Amniotic stem cell (primary cell): ENCODE data around the gene HBG1.
A peak's percentile ranks its signal among the peaks of the same experiment; 100 is the strongest.
"Not testable (repeated sequence)": the region's sequence is repeated elsewhere in the genome, so short reads cannot be mapped to it uniquely, and the experiment has no call there.

Source experiments
- DNase-seq: peaks from one replicate; lab custom pipeline; 2025; lab: John Stamatoyannopoulos, UW

HBG1 gene

GRCh38 chr11:5249807-5250396 is at the start of gene HBG1:
Gene HBG1, minus strand, starts transcription at chr11:5249857. Its CDS starts 53 bp downstream, at chr11:5249804.
- not testable (repeated sequence) for DNase-seq

- no peak for DNase-seq
Measured at GRCh38 chr11:5298451-5298850, 48.8 kb upstream of the HBG1 start.

- DNase-seq = no peak
Measured at GRCh38 chr11:5297721-5298323, 48.2 kb upstream of the HBG1 start.

DNA sequence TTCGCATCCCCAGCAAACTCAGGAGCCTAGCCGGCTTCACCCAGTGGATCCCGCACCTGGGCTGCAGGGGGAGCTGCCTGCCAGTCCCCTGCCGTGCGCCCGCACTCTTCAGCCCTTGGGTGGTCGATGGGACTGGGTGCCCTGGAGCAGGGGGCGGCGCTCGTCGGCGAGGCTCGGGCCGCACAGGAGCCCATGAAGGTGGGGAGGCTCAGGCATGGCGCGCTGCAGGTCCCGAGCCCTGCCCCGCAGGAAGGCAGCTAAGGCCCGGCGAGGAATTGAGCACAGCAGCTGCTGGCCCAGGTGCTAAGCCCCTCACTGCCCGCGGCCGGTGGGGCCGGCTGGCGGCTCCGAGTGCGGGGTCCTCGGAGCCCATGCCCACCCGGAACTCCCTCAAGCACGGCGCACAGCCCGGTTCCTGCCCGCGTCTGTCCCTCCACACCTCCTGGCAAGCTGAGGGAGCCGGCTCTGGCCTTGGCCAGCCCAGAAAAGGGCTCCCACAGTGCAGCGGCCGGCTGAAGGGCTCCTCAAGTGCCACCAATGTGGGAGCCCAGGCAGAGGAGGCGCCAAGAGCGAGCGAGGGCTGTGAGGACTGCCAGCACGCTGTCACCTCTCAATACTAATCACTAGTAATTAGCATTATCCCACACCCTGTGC is 44.8 kb upstream of the HBG1 start:
- DNase-seq = not testable (repeated sequence)

- no peak for DNase-seq
Measured at GRCh38 chr11:5293028-5293427, 43.4 kb upstream of the HBG1 start.

DNA sequence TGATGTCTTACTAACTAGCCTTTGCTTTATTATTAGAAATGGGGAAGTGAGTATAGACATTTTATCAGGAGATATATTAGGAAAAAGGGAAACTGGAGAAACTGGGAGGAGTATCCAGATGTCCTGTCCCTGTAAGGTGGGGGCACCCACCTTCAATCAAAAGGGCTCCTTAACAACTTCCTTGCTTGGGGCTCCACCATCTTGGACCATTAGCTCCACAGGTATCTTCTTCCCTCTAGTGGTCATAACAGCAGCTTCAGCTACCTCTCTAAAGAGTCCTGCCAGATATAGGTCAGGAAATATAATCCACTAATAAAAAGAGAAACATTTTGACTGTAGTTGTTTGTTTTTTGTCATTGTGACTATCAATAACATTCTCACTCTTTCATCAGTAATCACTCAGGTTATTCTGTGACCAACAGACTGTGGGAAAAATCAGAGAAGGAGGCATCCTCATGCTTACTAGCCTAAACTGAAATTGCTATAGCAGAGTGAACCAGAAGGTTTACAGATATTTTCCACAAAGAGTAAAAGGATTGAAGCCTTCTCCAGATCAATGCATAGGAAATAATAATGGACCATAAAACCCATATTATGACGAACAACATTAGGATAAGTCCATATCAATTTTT is 41.7 kb upstream of the HBG1 start:
- no peak for DNase-seq

- DNase-seq = no peak
Measured at GRCh38 chr11:5290106-5290505, 40.4 kb upstream of the HBG1 start.

GRCh38 chr11:5289696-5290095 is 40.0 kb upstream of the HBG1 start:
- no peak for DNase-seq

DNA sequence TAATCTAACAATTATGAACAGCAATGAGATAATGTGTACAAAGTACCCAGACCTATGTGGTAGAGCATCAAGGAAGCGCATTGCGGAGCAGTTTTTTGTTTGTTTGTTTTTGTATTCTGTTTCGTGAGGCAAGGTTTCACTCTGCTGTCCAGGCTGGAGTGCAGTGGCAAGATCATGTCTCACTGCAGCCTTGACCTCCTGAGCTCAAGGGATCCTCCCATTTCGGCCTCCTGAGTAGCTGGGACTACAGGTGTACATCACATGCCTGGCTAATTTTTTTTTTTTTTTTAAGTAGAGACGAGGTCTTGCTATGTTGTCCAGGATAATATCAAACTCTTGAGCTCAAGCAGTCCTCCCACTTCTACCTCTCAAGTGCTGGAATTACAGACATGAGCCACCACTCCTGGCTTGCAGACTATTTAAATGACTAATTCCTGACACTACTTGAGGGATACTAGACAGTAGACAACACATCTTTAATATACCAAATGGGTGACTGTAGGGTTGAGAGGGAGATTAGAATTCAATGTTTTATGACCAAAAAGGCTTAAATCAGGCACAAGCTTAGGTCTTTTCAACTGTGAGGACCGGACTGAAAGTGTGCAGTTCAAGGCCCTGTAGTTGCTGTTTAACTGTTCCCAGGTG is 39.4 kb upstream of the HBG1 start:
- no peak for DNase-seq

DNA sequence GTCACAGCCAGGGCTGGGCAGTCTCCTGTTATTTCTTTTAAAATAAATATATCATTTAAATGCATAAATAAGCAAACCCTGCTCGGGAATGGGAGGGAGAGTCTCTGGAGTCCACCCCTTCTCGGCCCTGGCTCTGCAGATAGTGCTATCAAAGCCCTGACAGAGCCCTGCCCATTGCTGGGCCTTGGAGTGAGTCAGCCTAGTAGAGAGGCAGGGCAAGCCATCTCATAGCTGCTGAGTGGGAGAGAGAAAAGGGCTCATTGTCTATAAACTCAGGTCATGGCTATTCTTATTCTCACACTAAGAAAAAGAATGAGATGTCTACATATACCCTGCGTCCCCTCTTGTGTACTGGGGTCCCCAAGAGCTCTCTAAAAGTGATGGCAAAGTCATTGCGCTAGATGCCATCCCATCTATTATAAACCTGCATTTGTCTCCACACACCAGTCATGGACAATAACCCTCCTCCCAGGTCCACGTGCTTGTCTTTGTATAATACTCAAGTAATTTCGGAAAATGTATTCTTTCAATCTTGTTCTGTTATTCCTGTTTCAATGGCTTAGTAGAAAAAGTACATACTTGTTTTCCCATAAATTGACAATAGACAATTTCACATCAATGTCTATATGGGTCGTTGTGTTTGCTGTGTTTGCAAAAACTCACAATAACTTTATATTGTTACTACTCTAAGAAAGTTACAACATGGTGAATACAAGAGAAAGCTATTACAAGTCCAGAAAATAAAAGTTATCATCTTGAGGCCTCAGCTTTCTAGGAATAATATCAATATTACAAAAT is 38.6 kb upstream of the HBG1 start:
- peak; percentile 60 for DNase-seq

DNA sequence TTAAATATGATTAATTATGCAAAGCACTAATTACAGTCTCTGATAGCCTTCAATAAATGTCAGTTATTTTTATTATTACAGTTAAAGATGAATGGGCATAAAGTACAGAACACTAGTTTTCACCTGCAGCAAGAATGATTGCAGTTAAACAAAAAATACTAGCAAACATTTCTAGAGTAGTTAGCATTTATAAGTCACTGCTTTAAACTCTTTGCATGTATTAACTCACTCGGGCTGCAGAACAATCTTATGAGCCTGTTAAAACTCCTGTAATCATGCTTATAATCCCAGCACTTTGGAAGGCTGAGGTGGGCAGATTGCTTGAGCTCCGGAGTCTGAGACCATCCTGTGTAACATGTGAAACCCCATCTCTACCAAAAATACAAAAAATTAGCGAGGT is 37.2 kb upstream of the HBG1 start:
- no peak for DNase-seq

DNA sequence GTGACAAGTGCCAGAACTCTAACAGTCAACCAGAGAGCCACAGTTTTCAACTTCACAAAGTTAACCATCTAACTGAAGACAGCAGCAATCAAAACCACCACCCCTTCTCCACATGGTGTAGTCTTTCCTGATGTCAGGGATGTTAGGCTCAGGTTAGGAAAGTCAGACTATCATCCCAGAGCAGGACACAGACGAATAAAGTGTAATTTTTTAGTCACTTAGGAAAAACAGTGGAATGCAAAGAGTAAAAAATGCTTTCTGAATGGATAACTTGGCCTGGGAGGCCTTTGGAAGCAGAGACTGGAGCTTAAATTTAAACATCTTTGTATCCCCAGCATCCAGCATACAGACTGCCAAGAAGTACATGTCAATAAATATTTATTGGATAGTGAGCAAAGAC is 36.7 kb upstream of the HBG1 start:
- DNase-seq = no peak

DNA sequence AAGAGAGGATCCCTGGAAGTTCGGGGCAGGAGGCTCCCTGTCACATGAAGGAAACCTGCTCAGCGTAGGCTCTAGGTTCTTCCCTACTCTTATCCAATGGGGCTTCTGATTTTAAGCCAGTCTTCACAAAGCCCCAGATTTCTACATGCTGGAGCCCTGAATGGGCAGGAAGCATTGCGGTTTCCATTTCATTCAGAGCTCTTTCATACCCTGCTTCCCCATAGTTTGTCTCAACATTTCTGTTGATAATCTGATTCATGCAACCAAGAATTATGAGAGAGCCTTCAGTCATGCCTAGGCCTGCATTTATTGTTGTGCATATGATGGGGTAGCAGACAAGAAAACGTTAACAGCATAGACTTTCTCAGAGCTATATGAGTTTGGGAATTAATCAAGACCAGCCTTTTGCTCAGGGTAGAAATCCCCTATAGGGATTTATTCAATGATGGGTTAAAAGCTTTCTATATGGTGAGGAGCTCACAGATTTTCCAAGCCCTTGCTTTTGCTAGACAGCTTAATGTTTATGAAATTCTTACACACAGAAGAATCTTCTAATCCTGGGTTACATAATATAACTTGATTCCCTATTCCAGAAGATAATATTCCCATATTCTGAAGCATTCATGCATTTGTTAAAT is 36.2 kb upstream of the HBG1 start:
- no peak for DNase-seq

DNA sequence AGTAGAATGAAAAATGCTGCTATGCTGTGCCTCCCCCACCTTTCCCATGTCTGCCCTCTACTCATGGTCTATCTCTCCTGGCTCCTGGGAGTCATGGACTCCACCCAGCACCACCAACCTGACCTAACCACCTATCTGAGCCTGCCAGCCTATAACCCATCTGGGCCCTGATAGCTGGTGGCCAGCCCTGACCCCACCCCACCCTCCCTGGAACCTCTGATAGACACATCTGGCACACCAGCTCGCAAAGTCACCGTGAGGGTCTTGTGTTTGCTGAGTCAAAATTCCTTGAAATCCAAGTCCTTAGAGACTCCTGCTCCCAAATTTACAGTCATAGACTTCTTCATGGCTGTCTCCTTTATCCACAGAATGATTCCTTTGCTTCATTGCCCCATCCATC is 35.0 kb upstream of the HBG1 start:
- DNase-seq = no peak

DNA sequence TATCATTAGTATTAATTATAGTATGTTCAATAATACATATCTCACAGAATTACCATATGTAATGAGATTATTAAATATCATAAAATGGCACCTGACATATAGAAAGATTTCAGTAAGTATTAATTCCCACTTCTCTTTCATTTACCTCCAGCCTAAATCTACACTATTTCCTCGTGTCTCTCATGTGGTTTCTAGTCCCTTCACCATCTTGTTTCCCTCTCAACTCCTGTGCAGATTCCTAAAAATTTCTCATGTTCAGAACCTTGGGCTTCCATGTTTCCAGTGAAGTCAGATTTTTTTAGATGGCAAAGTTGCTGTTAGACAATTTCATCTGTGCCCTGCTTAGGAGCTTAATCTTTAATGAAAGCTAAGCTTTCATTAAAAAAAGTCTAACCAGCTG is 34.2 kb upstream of the HBG1 start:
- no peak for DNase-seq

GRCh38 chr11:5283086-5283485 is 33.4 kb upstream of the HBG1 start:
- DNase-seq = no peak

DNA sequence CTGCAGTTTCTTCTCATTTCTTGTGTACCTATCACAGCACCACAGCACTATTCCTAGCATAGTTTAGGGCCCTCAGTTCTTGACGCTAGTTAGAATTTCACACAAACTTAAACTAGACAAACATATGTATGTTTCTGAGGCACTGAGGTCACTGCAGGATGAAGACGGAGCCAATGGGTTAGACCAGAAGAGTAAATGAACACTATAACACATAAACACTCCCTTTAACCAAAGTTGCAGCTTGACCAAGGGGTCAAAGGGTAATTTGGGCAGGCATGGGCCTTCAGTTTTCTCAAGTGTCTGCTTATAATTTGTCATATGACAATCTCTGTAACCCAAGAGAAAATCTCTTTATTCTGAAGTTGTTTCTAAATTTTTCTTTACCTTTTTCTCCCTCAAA is 33.0 kb upstream of the HBG1 start:
- DNase-seq = no peak

DNA sequence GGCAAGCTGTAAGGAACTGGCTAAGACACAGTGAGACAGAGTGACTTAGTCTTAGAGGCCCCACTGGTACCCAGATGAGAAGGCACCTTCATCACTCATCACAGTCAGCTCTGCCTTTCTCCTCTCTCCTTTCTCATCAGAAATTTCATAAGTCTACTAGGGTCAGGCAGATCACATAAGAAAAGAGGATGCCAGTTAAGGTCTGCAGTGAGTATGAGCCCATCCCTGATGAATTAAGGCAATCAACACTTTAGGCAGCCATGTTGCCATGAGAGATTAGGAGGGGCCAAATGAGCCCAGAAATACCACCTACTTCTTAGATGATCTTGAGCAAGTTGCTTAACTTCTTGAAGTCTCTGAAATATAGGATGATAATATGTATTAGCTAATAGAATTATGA is 31.9 kb upstream of the HBG1 start:
- no peak for DNase-seq

- DNase-seq = peak; percentile 94
Measured at GRCh38 chr11:5280582-5281102, 31.0 kb upstream of the HBG1 start.

- DNase-seq = no peak
Measured at GRCh38 chr11:5279471-5280090, 29.9 kb upstream of the HBG1 start.
